Stimulated activated CD8-positive, alpha-beta memory T cell treated with anti-CD3 and anti-CD28 coated beads, Interleukin-15, amount 100 ng/mL, for 24 hours (primary cell): ENCODE data around the gene RPS25.
"Not testable (repeated sequence)": the region's sequence is repeated elsewhere in the genome, so short reads cannot be mapped to it uniquely, and the experiment has no call there.

Experiments
- DNase-seq: peaks from one replicate; pipeline ENCODE4 v3.0.0-alpha.2; 2020; ENCODE audit warnings: low read depth

RPS25 gene

DNA sequence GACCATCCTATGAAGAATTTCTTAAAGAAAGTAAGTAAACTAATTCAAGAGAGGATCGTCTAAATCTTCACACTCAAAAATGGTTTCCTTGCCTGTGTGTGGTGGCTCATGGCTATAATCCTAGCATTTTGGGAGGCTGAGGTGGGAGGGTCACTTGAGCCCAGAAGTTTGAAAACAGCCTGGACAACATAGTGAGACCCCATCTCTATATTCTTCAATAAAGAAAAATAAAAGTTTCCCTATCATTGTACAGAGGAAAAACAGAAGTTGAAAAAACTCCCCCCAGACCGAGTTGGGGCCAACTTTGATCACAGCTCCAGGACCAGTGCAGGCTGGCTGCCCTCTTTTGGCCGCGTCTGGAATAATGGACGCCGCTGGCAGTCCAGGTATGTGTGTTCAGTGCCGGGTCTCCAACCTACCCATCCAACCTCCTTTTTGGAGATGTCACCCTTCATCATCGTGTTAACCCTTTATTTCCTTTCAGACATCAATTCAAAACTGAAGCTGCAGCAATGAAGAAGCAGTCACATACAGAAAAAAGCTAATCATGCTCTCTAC, 3.0 kb downstream of the RPS25 start:
- DNase-seq, result no peak

GRCh38 chr11:119014209-119014924, 3.8 kb downstream of the RPS25 start:
- DNase-seq, result no peak

GRCh38 chr11:119012629-119013170, 5.4 kb downstream of the RPS25 start:
- DNase-seq, result no peak

- no peak for DNase-seq
These were observed 6.6 kb downstream of the RPS25 start for GRCh38 chr11:119011476-119012053.

DNA sequence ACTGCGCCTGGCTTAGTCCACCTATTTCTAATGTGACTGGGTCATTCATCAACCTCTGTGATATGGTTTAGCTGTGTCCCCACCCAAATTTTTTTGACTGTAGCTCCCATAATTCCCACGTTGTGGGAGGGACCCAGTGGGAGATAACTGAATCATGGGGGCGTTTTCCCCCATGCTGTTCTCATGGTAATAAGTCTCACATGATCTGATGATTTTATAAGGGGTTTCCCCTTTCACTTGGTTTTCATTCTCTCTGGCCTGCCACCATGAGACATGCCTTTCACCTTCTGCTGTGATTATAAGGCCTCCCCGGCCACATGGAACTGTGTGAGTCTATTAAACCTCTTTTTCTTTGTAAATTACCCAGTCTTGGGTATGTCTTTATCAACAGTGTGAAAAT, 11.5 kb downstream of the RPS25 start:
- DNase-seq, result no peak

DNA sequence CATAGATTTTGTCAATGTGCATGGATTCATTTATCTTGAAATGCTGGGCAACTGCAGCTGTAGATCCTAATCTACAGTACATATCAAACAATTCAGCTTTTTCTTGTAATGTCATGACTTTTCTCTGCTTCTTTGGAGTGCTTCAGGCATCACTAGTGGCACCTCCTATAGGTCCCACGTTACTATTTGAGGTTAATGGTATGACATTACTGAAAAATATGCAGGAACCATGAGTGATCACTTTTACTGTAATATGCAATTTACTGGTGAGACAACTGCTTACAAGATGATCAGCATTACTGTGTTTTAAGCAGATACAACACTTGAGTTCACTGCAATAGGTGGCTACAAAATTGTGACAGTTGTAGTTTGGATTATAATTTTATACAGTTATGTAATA, 17.2 kb downstream of the RPS25 start:
- DNase-seq, result no peak

DNA sequence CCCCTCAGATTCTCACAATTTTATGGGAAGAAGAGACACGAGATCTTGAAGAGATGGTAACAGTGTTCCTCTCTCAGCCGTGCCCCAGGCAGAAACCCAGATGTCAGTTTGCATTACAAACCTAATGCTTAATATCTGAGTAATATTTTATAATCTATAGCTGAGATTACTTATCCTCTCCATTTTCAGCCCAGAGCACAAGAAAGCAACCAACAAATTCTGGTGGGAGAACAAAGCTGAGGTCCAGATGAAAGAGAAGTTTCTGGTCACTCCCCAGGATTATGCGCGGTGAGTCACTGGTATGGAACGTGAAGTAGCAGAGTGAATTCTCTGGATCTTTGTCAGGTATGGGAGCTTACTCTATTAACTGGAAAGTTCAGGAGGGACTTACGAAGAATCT, 19.3 kb downstream of the RPS25 start:
- DNase-seq, result no peak

DNA sequence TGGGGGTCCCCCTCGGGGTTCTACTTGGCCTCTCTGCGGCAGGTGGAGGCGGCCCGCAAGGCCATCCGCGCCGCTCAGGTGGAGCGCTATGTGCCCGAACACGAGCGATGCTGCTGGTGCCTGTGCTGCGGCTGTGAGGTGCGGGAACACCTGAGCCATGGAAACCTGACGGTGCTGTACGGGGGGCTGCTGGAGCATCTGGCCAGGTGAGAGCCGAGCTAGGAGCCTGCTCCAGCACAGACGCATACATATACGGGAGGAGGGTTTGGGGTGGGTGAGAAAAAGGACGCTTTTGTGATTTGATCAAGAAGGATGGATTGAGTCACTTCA, 19.8 kb downstream of the RPS25 start:
- DNase-seq, result no peak

- DNase-seq, result peak; percentile 89
These were observed 20.3 kb downstream of the RPS25 start, which contains the start of gene CENATAC for GRCh38 chr11:118997627-118998387. CENATAC (plus strand) TSS chr11:118998138; CDS start chr11:118998198, 60 bp downstream.

GRCh38 chr11:118996926-118997626, 21.1 kb downstream of the RPS25 start:
- no peak for DNase-seq

DNA sequence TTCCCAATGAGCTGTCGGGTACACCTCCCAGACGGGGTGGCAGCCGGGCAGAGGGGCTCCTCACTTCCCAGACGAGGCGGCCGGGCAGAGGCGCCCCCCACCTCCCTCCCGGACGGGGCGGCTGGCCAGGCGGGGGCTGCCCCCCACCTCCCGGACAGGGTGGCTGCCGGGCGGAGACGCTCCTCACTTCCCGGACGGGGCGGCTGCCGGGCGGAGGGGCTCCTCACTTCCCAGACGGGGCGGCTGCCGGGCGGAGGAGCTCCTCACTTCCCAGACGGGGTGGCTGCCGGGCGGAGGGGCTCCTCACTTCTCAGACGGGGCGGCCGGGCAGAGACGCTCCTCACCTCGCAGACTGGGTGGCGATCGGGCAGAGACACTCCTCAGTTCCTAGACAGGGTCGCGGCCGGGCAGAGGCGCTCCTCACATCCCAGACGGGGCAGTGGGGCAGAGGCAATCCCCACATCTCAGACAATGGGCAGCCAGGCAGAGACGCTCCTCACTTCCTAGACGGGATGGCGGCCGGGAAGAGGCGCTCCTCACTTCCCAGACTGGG, 26.6 kb downstream of the RPS25 start:
- DNase-seq, result not testable (repeated sequence)

DNA sequence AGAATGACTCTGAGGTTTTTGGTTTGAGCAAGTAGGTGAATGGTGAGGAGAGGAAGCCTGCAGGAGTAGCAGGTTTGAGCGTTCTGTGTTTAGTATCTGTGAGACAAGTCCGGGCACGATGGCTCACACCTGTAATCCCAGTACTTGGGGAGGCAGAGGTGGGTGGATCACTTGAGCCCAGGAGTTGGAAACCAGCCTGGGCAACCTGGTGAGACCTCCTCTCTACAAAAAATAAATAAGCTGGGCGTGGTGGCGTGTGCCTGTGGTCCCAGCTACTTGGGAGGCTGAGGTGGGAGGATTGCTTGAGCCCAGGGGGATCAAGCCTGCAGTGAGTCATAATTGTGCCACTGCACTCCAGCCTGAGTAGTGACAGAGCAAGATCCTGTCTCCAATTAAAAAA, 29.9 kb downstream of the RPS25 start:
- DNase-seq, result no peak

DNA sequence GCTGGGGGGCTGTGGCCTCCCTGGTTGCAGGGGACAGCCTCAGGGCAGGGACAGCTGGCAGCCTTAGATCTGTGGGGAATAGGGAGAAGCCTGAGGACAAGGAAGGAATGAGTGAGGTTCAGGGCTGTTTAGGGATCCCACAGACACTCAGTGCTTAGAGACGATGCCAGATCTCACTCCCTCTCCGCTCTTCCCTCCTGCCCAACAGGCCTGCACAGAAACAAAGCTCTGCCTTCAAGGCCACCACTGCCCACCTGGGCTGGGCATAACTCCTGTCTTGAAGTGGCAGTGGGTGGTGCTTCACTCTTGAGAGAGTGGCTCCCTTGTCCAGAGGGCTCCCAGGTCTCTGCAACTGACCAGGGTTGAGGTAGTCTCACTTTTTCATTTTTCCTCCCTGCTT, 33.3 kb downstream of the RPS25 start:
- DNase-seq, result no peak

DNA sequence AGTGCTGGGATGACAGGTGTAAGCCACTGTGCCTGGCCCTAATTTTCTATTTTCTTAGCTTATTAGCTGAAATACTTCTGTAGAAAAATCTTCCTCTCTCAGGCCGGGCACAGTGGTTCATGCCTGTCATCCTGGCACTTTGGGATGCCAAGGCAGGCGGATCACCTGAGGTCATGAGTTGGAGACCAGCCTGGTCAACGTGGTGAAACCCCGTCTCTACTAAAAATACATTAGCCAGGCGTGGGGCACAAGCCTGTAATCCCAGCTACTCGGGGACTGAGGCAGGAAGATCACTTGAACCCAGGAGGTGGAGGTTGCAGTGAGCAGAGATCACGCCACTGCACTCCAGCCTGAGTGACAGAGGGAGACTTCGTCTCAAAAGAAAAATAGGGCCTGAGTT, 33.8 kb downstream of the RPS25 start:
- DNase-seq, result not testable (repeated sequence)

DNA sequence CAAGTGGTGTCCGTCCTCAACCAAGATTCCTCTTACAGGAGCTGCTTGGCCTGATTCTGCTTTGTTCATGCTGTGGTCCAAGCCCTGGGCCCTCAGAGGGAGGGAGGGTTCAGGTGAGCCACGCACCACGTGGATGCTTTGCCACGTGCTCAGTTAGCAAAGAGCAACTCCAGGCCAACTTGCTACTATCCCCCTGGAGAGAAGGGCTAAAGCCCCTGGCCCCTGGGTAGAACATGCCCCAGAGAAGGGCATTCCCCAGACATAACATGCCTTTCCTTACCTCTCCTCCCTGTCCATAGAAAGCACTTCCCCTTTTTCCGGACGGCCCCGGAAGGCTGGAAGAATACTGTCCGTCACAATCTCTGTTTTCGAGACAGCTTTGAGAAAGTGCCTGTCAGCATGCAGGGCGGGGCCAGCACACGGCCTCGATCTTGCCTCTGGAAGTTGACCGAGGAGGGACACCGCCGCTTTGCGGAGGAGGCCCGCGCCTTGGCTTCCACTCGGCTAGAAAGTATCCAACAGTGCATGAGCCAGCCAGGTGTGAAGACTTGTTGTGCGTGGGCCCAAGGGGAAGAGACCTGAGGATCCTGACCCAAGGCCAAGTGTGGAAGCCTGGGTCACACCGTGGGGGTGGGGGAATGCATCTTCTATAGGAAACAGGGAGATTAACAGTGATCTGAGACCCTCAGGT, 37.8 kb downstream of the RPS25 start:
- DNase-seq, result no peak

GRCh38 chr11:118979434-118979833, 38.7 kb downstream of the RPS25 start:
- DNase-seq, result no peak

DNA sequence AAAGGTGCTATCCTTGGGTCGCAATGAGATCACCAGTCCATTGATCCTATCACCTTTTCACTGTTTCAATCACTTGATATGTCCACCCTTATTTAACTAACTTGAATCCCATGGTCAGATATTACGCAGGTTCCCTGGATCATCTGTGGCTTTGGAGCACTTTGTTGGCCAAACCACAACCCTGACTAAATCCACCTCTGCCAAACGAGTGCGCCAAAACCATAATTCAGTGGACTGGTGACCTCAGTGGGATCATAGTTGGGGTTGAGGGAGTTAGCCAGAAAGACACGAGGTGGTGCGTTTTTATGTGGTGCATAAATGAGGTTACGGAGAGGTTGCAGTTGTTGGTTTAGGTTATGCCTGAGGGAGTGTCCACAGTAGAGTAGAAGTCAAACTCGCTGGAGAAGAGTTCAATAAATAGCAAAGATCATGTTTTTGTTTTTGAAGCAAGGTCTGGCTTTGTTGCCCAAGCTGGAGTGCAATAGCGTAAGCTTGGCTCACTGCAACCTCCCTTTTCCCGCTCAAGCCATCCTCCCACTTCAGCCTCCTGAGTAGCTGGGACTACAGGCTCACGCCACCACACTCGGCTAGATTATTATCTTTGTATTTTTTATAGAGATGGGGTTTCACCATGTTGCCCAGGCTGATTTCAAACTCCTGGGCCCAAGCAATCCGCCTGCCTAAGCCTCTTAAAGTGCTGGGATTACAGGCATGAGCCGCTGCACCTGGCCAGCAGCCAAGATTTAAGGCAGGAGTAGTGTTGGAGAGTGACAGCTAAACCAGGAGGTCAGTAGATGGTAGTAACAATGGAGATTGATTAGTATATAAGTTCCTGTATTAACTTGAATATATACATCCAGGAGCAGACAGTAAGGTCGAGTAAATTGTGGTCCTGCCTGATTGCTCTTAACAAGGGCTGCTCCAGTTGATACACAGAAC, 42.1 kb downstream of the RPS25 start:
- DNase-seq, result no peak

DNA sequence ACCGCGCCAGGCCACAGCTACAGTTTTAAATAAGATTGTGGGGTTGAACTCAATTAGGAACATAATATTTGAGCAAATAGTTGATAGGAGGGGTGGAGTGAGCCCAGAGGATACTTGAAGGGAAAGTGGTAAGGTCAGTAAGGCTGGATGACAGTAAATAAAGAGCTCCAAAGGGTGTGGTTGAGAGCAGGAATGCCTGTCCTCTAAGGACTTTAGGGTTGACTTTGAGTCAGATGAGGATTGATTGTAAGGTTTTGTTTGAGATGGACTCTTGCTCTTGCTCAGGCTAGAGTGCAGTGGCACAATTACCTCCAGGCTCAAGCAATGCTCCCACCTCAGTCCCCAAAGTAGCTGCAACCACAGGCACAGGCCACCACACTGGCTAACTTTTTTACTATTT, 44.2 kb downstream of the RPS25 start:
- DNase-seq, result no peak

DNA sequence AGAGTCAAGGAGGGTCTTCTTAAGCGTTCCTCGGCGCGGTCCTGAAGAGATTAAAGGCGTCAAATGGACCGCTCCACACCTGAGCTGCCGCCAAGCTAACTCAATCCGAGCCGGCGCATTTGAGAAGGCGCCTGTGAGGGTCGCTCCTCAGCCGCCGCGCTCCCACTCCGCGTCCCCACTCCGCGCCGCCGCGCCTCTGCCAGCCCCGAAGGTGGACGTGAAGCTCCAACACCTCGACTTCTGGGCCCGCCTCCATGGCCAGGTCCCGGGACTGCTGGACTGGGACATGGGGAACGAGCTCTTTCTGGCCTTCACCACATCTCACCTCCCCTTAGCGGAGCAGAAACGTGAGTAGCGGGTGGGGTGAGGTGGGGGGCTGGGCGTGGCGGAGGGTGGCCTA, 46.5 kb downstream of the RPS25 start, which contains the start of gene FOXR1:
Gene FOXR1 (plus strand): TSS at position 116 of the 400 bp plus-strand sequence. CDS start 171 bp downstream, at position 287.
- DNase-seq, result no peak

- not testable (repeated sequence) for DNase-seq
These were observed 48.6 kb downstream of the RPS25 start for GRCh38 chr11:118969508-118969907.
